ENCODE data around the gene TOP1.

The TOP1 gene

GRCh38 chr20:41168281-41169161, 139.9 kb downstream of the TOP1 start:
- POLR2A ChIA-PET: no interaction called here

GRCh38 chr20:41169162-41169690, 140.6 kb downstream of the TOP1 start:
- peaks cover 0 to 98% of the 10 kb centered on the region in 2 experiments; a peak in 2 of 3 replicates for H3K36me3 ChIP-seq (ENCODE audit: control insufficient read depth in 2 of 2, insufficient read depth in 1 of 2, low read length in 2 of 2)
- POLR2A ChIA-PET: no interaction called here
- no peaks in the 10 kb centered on the region for H3K9me3 ChIP-seq (ENCODE audit: control insufficient read depth, insufficient read depth, low read depth, low read length)
- H3K4me1 ChIP-seq (ENCODE audit: control insufficient read depth, insufficient read depth, low read length): no peaks in the 10 kb centered on the region
- TF ChIP-seq ZNF112 (tag by site-specific recombination; IDR thresholded peaks at IDR 0.05) (no peak), GLI2 (tag by site-specific recombination; IDR thresholded peaks at IDR 0.05; ENCODE audit: borderline replicate concordance, low read depth) (no peak), ZNF404 (tag by site-specific recombination; IDR thresholded peaks at IDR 0.05) (no peak), KLF16 (tag by site-specific recombination; IDR thresholded peaks at IDR 0.05) (no peak)
- CTCF ChIA-PET: interaction anchor here (0.6 to 1.4 kb wide), 5 partner anchors 13 to 171 kb away, joined by 3 to 6 read pairs (median 3); partner anchors contain the start of gene LPIN3
- H3K27ac ChIP-seq (ENCODE audit: extremely low read depth, low read depth, low read length): no peak overlapping the region
- no peak overlapping the region for H3K4me3 ChIP-seq (ENCODE audit: low read depth, low read length)

More at GRCh38 chr20:41168281-41169161, 139.9 kb downstream of the TOP1 start:
- CTCF ChIA-PET: interaction anchor here (1.0 to 1.1 kb wide), 2 partner anchors 171 to 172 kb away, joined by 3 read pairs; partner anchors contain the start of gene LPIN3
- Histone ChIP-seq H3K36me3 (ENCODE audit: control insufficient read depth in 2 of 2, insufficient read depth in 1 of 2, low read length in 2 of 2) (peaks cover 0 to 98% of the 10 kb centered on the region in 2 experiments; a peak in 2 of 3 replicates), H3K4me1 (ENCODE audit: control insufficient read depth, insufficient read depth, low read length) (no peaks in the 10 kb centered on the region), H3K27ac (ENCODE audit: extremely low read depth, low read depth, low read length) (no peak overlapping the region), H3K4me3 (ENCODE audit: low read depth, low read length) (no peak overlapping the region), H3K9me3 (ENCODE audit: control insufficient read depth, insufficient read depth, low read depth, low read length) (no peaks in the 10 kb centered on the region)
- TF ChIP-seq ZFP69B (tag by site-specific recombination; IDR thresholded peaks at IDR 0.05) (no peak), ZNF423 (tag by site-specific recombination; IDR thresholded peaks at IDR 0.05) (no peak), KLF10 (tag by site-specific recombination; IDR thresholded peaks at IDR 0.05) (no peak), IKZF3 (tag by site-specific recombination; IDR thresholded peaks at IDR 0.05) (no peak), ZNF335 (tag by site-specific recombination; conservative IDR thresholded peaks at IDR 0.05) (no peak), ZNF24 (tag by site-specific recombination; IDR thresholded peaks at IDR 0.05) (no peak), KLF1 (tag by site-specific recombination; IDR thresholded peaks at IDR 0.05) (no peak), ZNF830 (tag by site-specific recombination; IDR thresholded peaks at IDR 0.05; ENCODE audit: low read depth) (no peak), ZNF146 (tag by site-specific recombination; IDR thresholded peaks at IDR 0.05) (no peak)
- TF ChIP-seq, protein P1, sequence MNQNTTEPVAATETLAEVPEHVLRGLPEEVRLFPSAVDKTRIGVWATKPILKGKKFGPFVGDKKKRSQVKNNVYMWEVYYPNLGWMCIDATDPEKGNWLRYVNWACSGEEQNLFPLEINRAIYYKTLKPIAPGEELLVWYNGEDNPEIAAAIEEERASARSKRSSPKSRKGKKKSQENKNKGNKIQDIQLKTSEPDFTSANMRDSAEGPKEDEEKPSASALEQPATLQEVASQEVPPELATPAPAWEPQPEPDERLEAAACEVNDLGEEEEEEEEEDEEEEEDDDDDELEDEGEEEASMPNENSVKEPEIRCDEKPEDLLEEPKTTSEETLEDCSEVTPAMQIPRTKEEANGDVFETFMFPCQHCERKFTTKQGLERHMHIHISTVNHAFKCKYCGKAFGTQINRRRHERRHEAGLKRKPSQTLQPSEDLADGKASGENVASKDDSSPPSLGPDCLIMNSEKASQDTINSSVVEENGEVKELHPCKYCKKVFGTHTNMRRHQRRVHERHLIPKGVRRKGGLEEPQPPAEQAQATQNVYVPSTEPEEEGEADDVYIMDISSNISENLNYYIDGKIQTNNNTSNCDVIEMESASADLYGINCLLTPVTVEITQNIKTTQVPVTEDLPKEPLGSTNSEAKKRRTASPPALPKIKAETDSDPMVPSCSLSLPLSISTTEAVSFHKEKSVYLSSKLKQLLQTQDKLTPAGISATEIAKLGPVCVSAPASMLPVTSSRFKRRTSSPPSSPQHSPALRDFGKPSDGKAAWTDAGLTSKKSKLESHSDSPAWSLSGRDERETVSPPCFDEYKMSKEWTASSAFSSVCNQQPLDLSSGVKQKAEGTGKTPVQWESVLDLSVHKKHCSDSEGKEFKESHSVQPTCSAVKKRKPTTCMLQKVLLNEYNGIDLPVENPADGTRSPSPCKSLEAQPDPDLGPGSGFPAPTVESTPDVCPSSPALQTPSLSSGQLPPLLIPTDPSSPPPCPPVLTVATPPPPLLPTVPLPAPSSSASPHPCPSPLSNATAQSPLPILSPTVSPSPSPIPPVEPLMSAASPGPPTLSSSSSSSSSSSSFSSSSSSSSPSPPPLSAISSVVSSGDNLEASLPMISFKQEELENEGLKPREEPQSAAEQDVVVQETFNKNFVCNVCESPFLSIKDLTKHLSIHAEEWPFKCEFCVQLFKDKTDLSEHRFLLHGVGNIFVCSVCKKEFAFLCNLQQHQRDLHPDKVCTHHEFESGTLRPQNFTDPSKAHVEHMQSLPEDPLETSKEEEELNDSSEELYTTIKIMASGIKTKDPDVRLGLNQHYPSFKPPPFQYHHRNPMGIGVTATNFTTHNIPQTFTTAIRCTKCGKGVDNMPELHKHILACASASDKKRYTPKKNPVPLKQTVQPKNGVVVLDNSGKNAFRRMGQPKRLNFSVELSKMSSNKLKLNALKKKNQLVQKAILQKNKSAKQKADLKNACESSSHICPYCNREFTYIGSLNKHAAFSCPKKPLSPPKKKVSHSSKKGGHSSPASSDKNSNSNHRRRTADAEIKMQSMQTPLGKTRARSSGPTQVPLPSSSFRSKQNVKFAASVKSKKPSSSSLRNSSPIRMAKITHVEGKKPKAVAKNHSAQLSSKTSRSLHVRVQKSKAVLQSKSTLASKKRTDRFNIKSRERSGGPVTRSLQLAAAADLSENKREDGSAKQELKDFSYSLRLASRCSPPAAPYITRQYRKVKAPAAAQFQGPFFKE (tag by site-specific recombination; IDR thresholded peaks at IDR 0.05; ENCODE audit: borderline replicate concordance): no peak

DNA sequence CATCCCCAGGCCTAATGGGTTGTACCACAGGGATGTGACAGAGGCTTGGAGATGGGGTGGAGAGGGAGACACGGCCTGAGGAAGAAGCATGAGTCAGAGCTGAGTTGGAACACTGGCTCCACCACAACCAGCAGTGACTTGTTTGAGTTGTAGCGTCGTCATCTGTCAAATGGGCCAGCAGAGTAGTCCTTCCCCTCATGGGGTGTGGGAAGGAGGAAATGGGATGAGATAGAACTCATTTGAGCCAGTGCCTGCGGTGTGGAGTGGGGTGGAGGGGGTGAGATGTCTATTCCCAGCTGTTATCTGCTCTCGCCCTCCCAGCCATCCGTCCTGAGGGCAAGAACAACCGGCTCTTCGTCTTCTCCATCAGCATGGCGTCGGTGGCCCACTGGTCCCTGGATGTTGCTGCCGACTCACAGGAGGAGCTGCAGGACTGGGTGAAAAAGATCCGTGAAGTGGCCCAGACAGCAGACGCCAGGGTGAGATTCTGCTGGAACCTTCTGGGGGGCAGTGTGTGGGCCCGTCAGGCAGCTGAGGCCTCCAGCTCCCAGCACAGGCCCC, 141.2 kb downstream of the TOP1 start:
- Histone ChIP-seq H3K36me3 (ENCODE audit: control insufficient read depth in 2 of 2, insufficient read depth in 1 of 2, low read length in 2 of 2) (peaks cover 0 to 98% of the 10 kb centered on the region in 2 experiments; a peak in 2 of 3 replicates), H3K9me3 (ENCODE audit: control insufficient read depth, insufficient read depth, low read depth, low read length) (no peaks in the 10 kb centered on the region), H3K4me1 (ENCODE audit: control insufficient read depth, insufficient read depth, low read length) (no peaks in the 10 kb centered on the region), H3K4me3 (ENCODE audit: low read depth, low read length) (no peak overlapping the region), H3K27ac (ENCODE audit: extremely low read depth, low read depth, low read length) (no peak overlapping the region)
- TF ChIP-seq ZNF596 (tag by site-specific recombination; IDR thresholded peaks at IDR 0.05): no peak
- 0 out of 2 replicates have a peak, but pooled peaks have one; percentile 37 for TF ChIP-seq ZNF600 (tag by site-specific recombination; IDR thresholded peaks at IDR 0.05)
- ChIA-PET POLR2A (no interaction called here), CTCF (interaction anchor here (0.6 to 4.2 kb wide), 4 partner anchors 13 to 169 kb away, joined by 3 to 106 read pairs (median 5); partner anchors contain the start of gene LPIN3)

Measured in HEK293 (cell line).